Liver (tissue), 9 donors: Measurements from ENCODE around the gene CCDC66. TPM values are rescaled to one million over a fixed set of nuclear protein-coding genes. Genes with fewer than 3 reads are reported as not detected.

ENCODE experiments used
- DNase-seq: peaks from one replicate; pipeline ENCODE4 v3.0.0-alpha.2; 2017; ENCODE audit warnings: low spot score
- H3K27ac ChIP-seq, 2 donors: one replicate each; pipeline ENCODE4 v1.7.0; 2013; ENCODE audit warnings: inconsistent platforms in 2 of 2, low read length in 2 of 2, control low read depth in 1 of 2, low read depth in 1 of 2, mild to moderate bottlenecking in 1 of 2
- H3K27me3 ChIP-seq, 4 donors: one replicate each; pipeline versions ENCODE4 v1.6.1 to v1.7.0; 2013; ENCODE audit warnings: low read length in 3 of 4, inconsistent platforms in 1 of 4, mild to moderate bottlenecking in 1 of 4, moderate library complexity in 1 of 4; ENCODE audit not compliant: control insufficient read depth in 4 of 4, insufficient read depth in 4 of 4
- H3K36me3 ChIP-seq, 4 donors: one replicate each; pipeline versions ENCODE4 v1.6.1 to v1.7.0; 2013; ENCODE audit warnings: low read length in 3 of 4, mild to moderate bottlenecking in 3 of 4, low read depth in 1 of 4, moderate library complexity in 1 of 4; ENCODE audit not compliant: control insufficient read depth in 4 of 4, insufficient read depth in 3 of 4
- H3K4me1 ChIP-seq, 4 donors: one replicate each; pipeline versions ENCODE4 v1.6.1 to v1.7.0; 2013; ENCODE audit warnings: low read length in 3 of 4, mild to moderate bottlenecking in 3 of 4, moderate library complexity in 1 of 4; ENCODE audit not compliant: control insufficient read depth in 4 of 4, insufficient read depth in 4 of 4
- H3K4me3 ChIP-seq, 3 donors: one replicate each; pipeline versions ENCODE4 v1.6.1 to v1.7.0; 2013; ENCODE audit warnings: low read length in 3 of 3, control low read depth in 1 of 3, low read depth in 1 of 3, mild to moderate bottlenecking in 1 of 3
- H3K9ac ChIP-seq, 2 donors: one replicate each; pipeline ENCODE4 v1.7.0; 2013; ENCODE audit warnings: low read length in 2 of 2, mild to moderate bottlenecking in 2 of 2, moderate library complexity in 2 of 2, control low read depth in 1 of 2, low read depth in 1 of 2
- H3K9me3 ChIP-seq, 4 donors: one replicate each; pipeline versions ENCODE4 v1.6.1 to v1.7.0; 2013; ENCODE audit warnings: low read length in 3 of 4; ENCODE audit not compliant: control insufficient read depth in 4 of 4
- EGR1 ChIP-seq, 2 donors: IDR thresholded peaks; 2 replicates each; pipeline ENCODE4 v1.6.1; 2016 to 2018; ENCODE audit warnings: antibody characterized with exemption in 2 of 2, low read depth in 2 of 2
- FOXA1 ChIP-seq: IDR thresholded peaks from 2 replicates; pipeline ENCODE4 v1.6.1; 2016; ENCODE audit warnings: antibody characterized with exemption
- FOXA2 ChIP-seq: IDR thresholded peaks from 2 replicates; pipeline ENCODE4 v1.6.1; 2016; ENCODE audit warnings: antibody characterized with exemption
- GABPA ChIP-seq, 2 donors: IDR thresholded peaks in 1 of 2; conservative IDR thresholded peaks in 1 of 2; 2 replicates each; pipeline ENCODE4 v1.6.1; 2016; ENCODE audit warnings: antibody characterized with exemption in 2 of 2, mild to moderate bottlenecking in 1 of 2, moderate library complexity in 1 of 2
- HNF4A ChIP-seq, 2 donors: conservative IDR thresholded peaks; 2 replicates each; pipeline ENCODE4 v1.6.1; 2016; ENCODE audit warnings: antibody characterized with exemption in 2 of 2, mild to moderate bottlenecking in 2 of 2
- JUND ChIP-seq, 2 donors: IDR thresholded peaks; 2 replicates each; pipeline ENCODE4 v1.6.1; 2016; ENCODE audit warnings: antibody characterized with exemption in 2 of 2
- NR2F2 ChIP-seq: IDR thresholded peaks from 2 replicates; pipeline ENCODE4 v1.6.1; 2016; ENCODE audit warnings: antibody characterized with exemption
- RAD21 ChIP-seq, 2 donors: IDR thresholded peaks; 2 replicates each; pipeline ENCODE4 v1.6.1; 2016; ENCODE audit warnings: antibody characterized with exemption in 2 of 2, mild to moderate bottlenecking in 2 of 2
- RXRA ChIP-seq, 2 donors: IDR thresholded peaks; 2 replicates each; pipeline ENCODE4 v1.6.1; 2017 to 2018; ENCODE audit warnings: antibody characterized with exemption in 2 of 2, mild to moderate bottlenecking in 1 of 2
- SP1 ChIP-seq: IDR thresholded peaks from 2 replicates; pipeline ENCODE4 v1.6.1; 2018; ENCODE audit warnings: antibody characterized with exemption, mild to moderate bottlenecking
- TAF1 ChIP-seq: conservative IDR thresholded peaks from 2 replicates; pipeline ENCODE4 v1.6.1; 2016; ENCODE audit warnings: antibody characterized with exemption, mild to moderate bottlenecking
- YY1 ChIP-seq: IDR thresholded peaks from 2 replicates; pipeline ENCODE4 v1.6.1; 2016; ENCODE audit warnings: antibody characterized with exemption, mild to moderate bottlenecking
- WGBS: extraction: QIAGEN DNeasy Blood & Tissue Kit; methylation state at CpG from one replicate; pipeline ENCODE4 v1.1.7; 2013; 5-methylcytosine and 5-hydroxymethylcytosine counted together
- polyA plus RNA-seq, 2 donors: library from polyadenylated mRNA; stranded (reverse) in 1 of 2; unstranded in 1 of 2; fragments of 200-250 nt in 1 of 2; fragments of >200 nt in 1 of 2; fragmentation: Nextera tagmentation in 1 of 2; extraction: Ambion mirVana in 1 of 2; gene quantifications; one replicate each; pipeline versions ENCODE4 v1.2.1 to v1.2.3, GENCODE V29; 2013 to 2015
- total RNA-seq, 2 donors: library from RNA; depleted of rRNA; stranded (reverse); fragments of >200 nt; gene quantifications; one replicate each; pipeline ENCODE4 v1.2.3, GENCODE V29; 2014
- TF ChIP-seq, protein P1 (sequence below): IDR thresholded peaks from 2 replicates; pipeline ENCODE4 v1.6.1; 2016; ENCODE audit warnings: antibody characterized with exemption
- TF ChIP-seq, protein P2 (sequence below): IDR thresholded peaks from 2 replicates; pipeline ENCODE4 v1.6.1; 2016; ENCODE audit warnings: antibody characterized with exemption
- TF ChIP-seq, protein P3 (sequence below): IDR thresholded peaks from 2 replicates; pipeline ENCODE4 v1.6.1; 2016; ENCODE audit warnings: antibody characterized with exemption, mild to moderate bottlenecking
- TF ChIP-seq, protein P4 (sequence below): IDR thresholded peaks from 2 replicates; pipeline ENCODE4 v1.6.1; 2016; ENCODE audit warnings: antibody characterized with exemption
- donor health status: healthy.
- donor health status: healthy.
- donor health status: healthy.
- donor health status: healthy.
- donor health status: healthy.

Gene CCDC66
- total and polyA plus RNA-seq, 4 donors, result 2.1 to 23.3 (median 11.8) TPM

DNA sequence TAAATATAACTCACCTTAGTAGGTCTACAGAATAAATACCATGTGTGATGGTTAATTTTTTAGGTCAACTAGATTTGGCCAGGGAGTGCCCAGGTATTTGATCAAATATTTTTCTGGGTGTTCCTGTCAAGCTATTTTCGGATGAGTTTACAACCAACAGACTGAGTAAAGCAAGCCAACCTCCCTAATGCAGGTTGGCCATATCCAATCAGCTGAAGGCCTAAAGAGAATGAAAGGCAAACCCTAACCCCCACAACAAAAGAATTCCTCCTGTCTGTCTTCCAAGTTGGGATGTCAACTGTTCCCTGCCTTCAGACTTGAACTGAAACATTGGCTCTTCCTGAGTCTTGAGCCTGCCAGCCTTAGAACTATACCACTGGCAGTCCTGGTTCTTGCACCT, 97.5 kb downstream of the CCDC66 start:
- Histone ChIP-seq H3K27me3 (no peaks in the 10 kb centered on the region), H3K9me3 (peaks cover 0 to 3% (median 0%) of the 10 kb centered on the region in 4 donors), H3K9ac (no peak overlapping the region), H3K4me1 (no peaks in the 10 kb centered on the region), H3K36me3 (peaks cover 5 to 41% (median 23%) of the 10 kb centered on the region in 4 donors), H3K4me3 (no peak overlapping the region), H3K27ac (no peak overlapping the region)
- WGBS, result 96% methylated on average over 1 of the region's 1 CpG
- DNase-seq, result no peak
- TF ChIP-seq TAF1 (no peak), HNF4A (conservative IDR thresholded peaks at IDR 0.05) (no peak), NR2F2 (no peak), SP1 (no peak)
- TF ChIP-seq, protein P1, sequence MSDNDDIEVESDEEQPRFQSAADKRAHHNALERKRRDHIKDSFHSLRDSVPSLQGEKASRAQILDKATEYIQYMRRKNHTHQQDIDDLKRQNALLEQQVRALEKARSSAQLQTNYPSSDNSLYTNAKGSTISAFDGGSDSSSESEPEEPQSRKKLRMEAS, result no peak

DNA sequence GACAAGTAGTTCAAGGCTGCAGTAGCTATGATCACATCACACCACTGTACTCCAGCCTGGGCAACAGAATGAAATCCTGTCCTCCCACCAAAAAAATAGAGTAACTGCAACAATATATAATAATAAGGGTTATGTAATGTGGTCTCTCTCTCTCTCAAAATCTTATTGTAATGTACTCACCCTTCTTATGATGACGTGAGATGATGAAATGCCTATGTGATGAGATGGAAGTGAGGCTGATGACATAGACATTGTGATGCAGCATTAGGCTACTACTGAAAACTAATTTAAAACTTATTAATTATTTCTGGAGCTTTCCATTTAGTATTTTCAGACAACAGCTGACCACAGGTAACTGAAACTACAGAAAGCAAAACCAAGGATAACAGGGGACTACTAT, 98.7 kb downstream of the CCDC66 start:
- Histone ChIP-seq H3K9me3 (peaks cover 0 to 3% (median 0%) of the 10 kb centered on the region in 4 donors), H3K36me3 (peaks cover 9 to 51% (median 31%) of the 10 kb centered on the region in 4 donors)

DNA sequence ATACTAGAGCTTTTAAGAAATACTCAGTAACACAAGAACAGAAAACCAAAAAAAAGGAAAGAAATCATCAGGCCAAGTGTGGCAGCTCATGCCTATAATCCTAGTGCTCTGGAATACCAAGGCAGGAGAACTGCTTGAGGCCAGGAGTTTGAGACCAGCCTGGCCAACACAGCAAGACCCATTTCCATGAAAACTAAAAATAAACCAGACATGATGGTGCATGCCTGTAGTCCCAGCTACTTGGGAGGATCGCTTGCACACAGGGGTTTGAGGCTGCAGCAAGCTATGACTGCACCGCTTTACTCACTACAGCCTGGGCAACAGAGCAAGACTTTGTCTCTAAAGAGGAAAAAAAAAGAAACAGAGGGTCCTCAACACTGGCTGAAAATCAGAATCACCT, 107.8 kb downstream of the CCDC66 start:
- H3K36me3 ChIP-seq, result peaks cover 9 to 44% (median 33%) of the 10 kb centered on the region in 4 donors
- H3K27me3 ChIP-seq, result no peaks in the 10 kb centered on the region
- no peak for DNase-seq
- no peak overlapping the region for H3K4me3 ChIP-seq
- no peak for TF ChIP-seq RAD21 (IDR thresholded peaks at IDR 0.05)
- TF ChIP-seq, protein P2, sequence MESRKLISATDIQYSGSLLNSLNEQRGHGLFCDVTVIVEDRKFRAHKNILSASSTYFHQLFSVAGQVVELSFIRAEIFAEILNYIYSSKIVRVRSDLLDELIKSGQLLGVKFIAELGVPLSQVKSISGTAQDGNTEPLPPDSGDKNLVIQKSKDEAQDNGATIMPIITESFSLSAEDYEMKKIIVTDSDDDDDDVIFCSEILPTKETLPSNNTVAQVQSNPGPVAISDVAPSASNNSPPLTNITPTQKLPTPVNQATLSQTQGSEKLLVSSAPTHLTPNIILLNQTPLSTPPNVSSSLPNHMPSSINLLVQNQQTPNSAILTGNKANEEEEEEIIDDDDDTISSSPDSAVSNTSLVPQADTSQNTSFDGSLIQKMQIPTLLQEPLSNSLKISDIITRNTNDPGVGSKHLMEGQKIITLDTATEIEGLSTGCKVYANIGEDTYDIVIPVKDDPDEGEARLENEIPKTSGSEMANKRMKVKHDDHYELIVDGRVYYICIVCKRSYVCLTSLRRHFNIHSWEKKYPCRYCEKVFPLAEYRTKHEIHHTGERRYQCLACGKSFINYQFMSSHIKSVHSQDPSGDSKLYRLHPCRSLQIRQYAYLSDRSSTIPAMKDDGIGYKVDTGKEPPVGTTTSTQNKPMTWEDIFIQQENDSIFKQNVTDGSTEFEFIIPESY, result no peak
- no peak for TF ChIP-seq FOXA1
- TF ChIP-seq NR2F2, result no peak
- TF ChIP-seq, protein P3, sequence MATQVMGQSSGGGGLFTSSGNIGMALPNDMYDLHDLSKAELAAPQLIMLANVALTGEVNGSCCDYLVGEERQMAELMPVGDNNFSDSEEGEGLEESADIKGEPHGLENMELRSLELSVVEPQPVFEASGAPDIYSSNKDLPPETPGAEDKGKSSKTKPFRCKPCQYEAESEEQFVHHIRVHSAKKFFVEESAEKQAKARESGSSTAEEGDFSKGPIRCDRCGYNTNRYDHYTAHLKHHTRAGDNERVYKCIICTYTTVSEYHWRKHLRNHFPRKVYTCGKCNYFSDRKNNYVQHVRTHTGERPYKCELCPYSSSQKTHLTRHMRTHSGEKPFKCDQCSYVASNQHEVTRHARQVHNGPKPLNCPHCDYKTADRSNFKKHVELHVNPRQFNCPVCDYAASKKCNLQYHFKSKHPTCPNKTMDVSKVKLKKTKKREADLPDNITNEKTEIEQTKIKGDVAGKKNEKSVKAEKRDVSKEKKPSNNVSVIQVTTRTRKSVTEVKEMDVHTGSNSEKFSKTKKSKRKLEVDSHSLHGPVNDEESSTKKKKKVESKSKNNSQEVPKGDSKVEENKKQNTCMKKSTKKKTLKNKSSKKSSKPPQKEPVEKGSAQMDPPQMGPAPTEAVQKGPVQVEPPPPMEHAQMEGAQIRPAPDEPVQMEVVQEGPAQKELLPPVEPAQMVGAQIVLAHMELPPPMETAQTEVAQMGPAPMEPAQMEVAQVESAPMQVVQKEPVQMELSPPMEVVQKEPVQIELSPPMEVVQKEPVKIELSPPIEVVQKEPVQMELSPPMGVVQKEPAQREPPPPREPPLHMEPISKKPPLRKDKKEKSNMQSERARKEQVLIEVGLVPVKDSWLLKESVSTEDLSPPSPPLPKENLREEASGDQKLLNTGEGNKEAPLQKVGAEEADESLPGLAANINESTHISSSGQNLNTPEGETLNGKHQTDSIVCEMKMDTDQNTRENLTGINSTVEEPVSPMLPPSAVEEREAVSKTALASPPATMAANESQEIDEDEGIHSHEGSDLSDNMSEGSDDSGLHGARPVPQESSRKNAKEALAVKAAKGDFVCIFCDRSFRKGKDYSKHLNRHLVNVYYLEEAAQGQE, result no peak
- TF ChIP-seq RXRA (IDR thresholded peaks at IDR 0.05), result no peak
- TF ChIP-seq EGR1 (IDR thresholded peaks at IDR 0.05; ENCODE audit: low read depth in 2 of 2), result no peak
- no peak for TF ChIP-seq GABPA (IDR thresholded peaks at IDR 0.05 in 1 of 2, conservative IDR thresholded peaks at IDR 0.05 in 1 of 2)
- no peaks in the 10 kb centered on the region for H3K9me3 ChIP-seq
- H3K4me1 ChIP-seq, result no peaks in the 10 kb centered on the region
- no peak overlapping the region for H3K9ac ChIP-seq
- WGBS, result over 99% methylated on average over 2 of the region's 2 CpGs
- H3K27ac ChIP-seq, result no peak overlapping the region

More for the DNA sequence above, 98.7 kb downstream of the CCDC66 start:
- Histone ChIP-seq H3K27ac (no peak overlapping the region), H3K27me3 (no peaks in the 10 kb centered on the region), H3K4me1 (no peaks in the 10 kb centered on the region), H3K9ac (no peak overlapping the region), H3K4me3 (no peak overlapping the region)
- no peak for DNase-seq
- TF ChIP-seq RAD21 (IDR thresholded peaks at IDR 0.05) (no peak), FOXA2 (no peak), JUND (IDR thresholded peaks at IDR 0.05) (no peak), SP1 (no peak), YY1 (no peak)
- TF ChIP-seq, protein P4, sequence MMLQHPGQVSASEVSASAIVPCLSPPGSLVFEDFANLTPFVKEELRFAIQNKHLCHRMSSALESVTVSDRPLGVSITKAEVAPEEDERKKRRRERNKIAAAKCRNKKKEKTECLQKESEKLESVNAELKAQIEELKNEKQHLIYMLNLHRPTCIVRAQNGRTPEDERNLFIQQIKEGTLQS, result no peak
- TF ChIP-seq, protein P1, result no peak
- WGBS, result 91% methylated on average over 1 of the region's 1 CpG
